Mucosa of stomach (tissue), 1 donor: ENCODE measurements around the gene SMOC1.

ENCODE experiments used
- H3K27me3 ChIP-seq: one replicate; pipeline ENCODE4 v1.7.0; 2013; ENCODE audit warnings: mild to moderate bottlenecking, low read length; ENCODE audit not compliant: control insufficient read depth, insufficient read depth
- H3K36me3 ChIP-seq: one replicate; pipeline ENCODE4 v1.7.0; 2013; ENCODE audit warnings: low read length; ENCODE audit not compliant: control insufficient read depth, insufficient read depth
- H3K4me1 ChIP-seq: one replicate; pipeline ENCODE4 v1.7.0; 2013; ENCODE audit warnings: mild to moderate bottlenecking, low read length; ENCODE audit not compliant: control insufficient read depth, insufficient read depth
- H3K4me3 ChIP-seq: one replicate; pipeline ENCODE4 v1.7.0; 2013; ENCODE audit warnings: low read length
- H3K9ac ChIP-seq: one replicate; pipeline ENCODE4 v1.7.0; 2013; ENCODE audit warnings: mild to moderate bottlenecking, low read length, moderate library complexity
- H3K9me3 ChIP-seq: one replicate; pipeline ENCODE4 v1.7.0; 2013; ENCODE audit warnings: mild to moderate bottlenecking, low read length, moderate library complexity; ENCODE audit not compliant: control insufficient read depth
- donor health status: Pancreatic carcinoma.

The SMOC1 gene

DNA sequence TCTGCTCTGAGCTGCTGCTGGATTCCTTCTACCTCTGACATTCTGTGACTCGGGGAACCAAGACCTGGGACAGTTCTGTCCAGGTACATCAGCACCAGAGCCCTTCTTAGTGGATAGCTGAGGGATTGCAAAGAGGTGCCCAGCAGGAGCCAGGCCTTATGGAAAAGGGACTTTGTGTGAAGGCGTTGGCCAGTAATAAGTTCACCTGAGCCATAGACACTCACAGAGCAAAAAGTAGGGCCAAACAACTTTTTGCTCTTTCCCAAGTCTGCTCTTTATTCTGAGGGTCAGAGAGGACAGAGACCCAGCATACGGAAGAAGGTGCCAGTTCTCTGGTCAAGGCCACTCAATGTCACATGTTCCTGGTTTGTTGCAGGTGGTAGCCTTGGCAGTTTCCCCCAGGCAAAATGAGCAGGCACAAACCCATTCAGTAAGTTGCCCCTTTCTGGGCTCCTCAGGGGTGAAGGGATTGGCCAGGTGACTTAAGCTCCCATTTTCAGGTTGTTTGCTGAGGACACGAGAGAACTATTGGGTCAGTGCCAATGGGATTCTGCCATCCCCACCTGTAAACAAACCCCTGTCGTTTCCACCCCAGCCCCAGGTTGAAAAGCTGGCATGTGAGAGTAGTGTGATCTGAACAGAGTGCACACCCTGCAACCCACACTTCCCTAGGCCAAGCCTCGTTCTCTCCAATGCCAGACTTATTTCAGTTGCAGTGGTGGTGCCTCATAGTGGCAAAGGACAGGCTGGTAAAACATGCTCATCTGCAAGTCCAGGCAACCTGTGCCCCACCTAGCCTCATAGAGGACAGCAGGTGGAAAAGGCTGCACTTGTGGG is 150.3 kb downstream of the SMOC1 start:
- Histone ChIP-seq H3K36me3 (no peaks in the 10 kb centered on the region), H3K4me3 (no peak overlapping the region), H3K9ac (no peak overlapping the region), H3K27me3 (no peaks in the 10 kb centered on the region), H3K4me1 (no peaks in the 10 kb centered on the region), H3K9me3 (no peaks in the 10 kb centered on the region)

DNA sequence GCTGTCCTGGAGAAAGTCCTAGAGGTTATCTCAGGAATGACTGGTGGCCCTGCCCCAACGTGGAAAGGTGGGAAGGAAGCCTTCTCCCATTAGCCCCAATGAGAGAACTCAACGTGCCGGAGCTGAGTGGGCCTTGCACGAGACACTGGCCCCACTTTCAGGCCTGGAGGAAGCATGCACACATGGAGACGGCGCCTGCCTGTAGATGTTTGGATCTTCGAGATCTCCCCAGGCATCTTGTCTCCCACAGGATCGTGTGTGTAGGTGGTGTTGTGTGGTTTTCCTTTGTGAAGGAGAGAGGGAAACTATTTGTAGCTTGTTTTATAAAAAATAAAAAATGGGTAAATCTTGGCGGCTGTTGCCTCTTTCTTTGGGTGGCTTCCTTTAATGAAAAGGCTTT is 152.8 kb downstream of the SMOC1 start:
- H3K36me3 ChIP-seq = no peaks in the 10 kb centered on the region
- H3K4me3 ChIP-seq = no peak overlapping the region
- H3K9me3 ChIP-seq = no peaks in the 10 kb centered on the region
- H3K4me1 ChIP-seq = no peaks in the 10 kb centered on the region
- no peak overlapping the region for H3K9ac ChIP-seq
- no peaks in the 10 kb centered on the region for H3K27me3 ChIP-seq

DNA sequence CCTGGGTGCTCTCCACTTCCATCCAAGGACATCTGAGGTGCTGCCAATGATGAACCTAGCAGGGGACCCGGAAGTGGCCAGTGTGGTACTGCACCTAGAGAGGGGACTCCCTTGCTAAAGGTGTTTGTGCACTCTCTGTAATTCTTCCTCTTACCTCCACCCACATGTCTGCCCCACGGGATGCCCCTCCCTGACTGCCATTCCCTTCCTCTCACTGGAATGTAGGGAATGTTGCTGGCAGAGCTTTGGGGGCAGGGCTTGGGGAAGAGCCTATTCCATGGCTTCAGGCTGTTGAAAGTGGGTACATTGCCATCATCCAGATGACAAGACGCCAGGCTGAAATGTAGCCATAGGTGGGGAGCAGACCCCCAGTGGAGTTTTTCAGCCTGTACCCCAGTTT is 153.2 kb downstream of the SMOC1 start:
- Histone ChIP-seq H3K4me1 (no peaks in the 10 kb centered on the region), H3K9ac (no peak overlapping the region), H3K9me3 (no peaks in the 10 kb centered on the region), H3K4me3 (no peak overlapping the region), H3K36me3 (no peaks in the 10 kb centered on the region), H3K27me3 (no peaks in the 10 kb centered on the region)

DNA sequence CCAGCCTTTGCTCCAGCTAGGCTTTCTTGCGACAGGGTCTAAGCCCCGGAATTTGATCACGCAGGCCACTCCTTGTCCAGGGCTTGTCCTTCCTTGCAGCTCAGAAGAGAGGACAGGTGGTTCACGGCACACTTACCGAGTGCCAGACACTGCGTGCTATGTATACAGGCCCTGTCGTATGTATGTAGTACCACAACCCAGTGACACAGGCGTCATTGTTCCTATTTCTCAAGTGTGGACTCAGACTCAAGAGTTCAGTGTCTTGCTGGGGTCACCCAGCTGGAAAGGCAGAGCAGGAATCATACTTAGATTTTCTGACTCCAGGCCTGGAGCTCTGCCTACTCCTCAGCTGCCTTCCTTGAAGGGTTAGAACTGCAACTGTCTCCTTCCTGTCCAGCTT is 153.9 kb downstream of the SMOC1 start:
- no peak overlapping the region for H3K9ac ChIP-seq
- no peaks in the 10 kb centered on the region for H3K9me3 ChIP-seq
- H3K27me3 ChIP-seq = no peaks in the 10 kb centered on the region
- no peak overlapping the region for H3K4me3 ChIP-seq
- no peaks in the 10 kb centered on the region for H3K4me1 ChIP-seq
- no peaks in the 10 kb centered on the region for H3K36me3 ChIP-seq

DNA sequence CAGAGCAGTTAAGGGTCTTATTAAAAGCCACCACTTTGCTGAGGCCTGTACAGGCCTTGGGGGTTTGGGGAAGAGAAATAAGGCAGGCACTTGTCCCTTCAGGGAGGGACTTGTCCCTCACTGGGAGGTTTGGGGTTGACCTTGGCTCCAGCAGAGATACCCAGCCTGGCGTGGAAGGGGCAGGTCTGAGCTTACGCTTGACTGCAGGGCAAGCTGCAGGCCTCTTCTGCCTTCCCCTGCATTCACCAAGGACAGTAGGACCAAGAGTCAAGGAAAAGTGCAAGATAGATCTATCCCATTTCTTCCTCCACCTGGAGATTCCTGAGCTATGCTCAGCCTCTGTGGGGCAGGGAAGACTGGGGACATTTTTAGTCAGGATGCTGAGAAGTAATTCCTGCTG is 154.3 kb downstream of the SMOC1 start:
- H3K27me3 ChIP-seq = no peaks in the 10 kb centered on the region

DNA sequence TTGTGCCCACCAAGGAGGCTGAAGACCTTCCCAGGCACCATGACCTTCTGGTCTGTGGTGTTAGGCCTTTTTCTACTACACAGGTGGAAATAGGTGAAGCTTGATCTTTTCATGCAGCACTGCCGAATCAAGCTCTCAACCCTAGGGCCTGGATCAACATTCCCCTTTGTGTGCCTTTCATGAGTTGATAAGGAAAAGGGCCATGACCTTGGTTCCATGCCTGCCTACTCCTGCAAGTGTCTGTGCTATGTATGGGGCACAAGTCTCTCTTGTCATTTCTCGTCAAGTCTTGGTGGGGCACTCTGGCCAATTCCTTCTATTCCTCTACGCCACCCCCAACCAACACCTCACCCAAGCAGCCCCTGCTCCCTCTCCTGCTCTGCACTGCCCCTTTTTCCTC is 155.0 kb downstream of the SMOC1 start:
- Histone ChIP-seq H3K9ac (no peak overlapping the region), H3K36me3 (no peaks in the 10 kb centered on the region), H3K9me3 (no peaks in the 10 kb centered on the region), H3K4me3 (no peak overlapping the region), H3K27me3 (no peaks in the 10 kb centered on the region), H3K4me1 (no peaks in the 10 kb centered on the region)

More for the DNA sequence above, 154.3 kb downstream of the SMOC1 start:
- H3K4me1 ChIP-seq = no peaks in the 10 kb centered on the region
- no peak overlapping the region for H3K4me3 ChIP-seq
- no peaks in the 10 kb centered on the region for H3K36me3 ChIP-seq
- H3K9me3 ChIP-seq = no peaks in the 10 kb centered on the region
- no peak overlapping the region for H3K9ac ChIP-seq

DNA sequence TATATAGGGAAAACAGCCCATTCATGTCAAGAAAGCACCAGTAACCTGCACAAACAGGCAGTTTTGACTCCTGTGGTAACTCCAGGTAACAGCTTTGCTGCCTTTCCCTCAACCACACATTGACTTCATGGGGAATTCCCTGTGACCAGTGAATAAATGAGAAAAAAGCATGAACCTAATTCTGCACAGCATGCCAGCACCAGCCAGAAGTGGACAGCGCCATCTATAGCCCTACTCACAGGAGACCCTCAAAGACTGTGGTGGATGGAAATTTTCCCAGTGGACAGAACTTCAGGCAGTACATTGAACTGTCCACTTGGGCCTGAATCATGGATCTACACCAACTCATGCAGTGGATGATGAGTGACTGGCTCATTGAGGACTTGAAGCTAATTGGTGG is 157.4 kb downstream of the SMOC1 start:
- Histone ChIP-seq H3K4me1 (no peaks in the 10 kb centered on the region), H3K9ac (no peak overlapping the region), H3K4me3 (no peak overlapping the region), H3K9me3 (no peaks in the 10 kb centered on the region), H3K36me3 (no peaks in the 10 kb centered on the region), H3K27me3 (no peaks in the 10 kb centered on the region)

DNA sequence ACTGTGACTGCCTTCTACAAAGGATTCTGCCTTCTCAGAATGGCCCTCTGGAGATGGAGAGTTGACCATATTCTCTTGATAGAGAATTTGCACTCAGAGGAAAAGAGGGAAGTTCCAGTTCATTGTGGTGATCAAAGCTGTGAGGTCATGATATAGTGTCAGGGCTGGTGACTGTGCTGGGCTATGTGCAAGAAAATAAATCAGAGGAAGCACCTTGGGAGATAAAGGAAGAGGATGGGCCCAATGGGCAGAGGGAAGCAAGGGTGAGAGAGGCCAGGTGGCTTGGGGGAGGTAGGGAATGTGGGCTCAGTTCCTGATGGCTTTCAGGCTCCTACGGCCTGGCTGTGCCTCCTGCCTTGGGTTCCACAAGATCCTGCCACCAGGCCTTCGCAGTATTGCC is 163.8 kb downstream of the SMOC1 start:
- no peaks in the 10 kb centered on the region for H3K36me3 ChIP-seq
- H3K9ac ChIP-seq = no peak overlapping the region
- H3K4me3 ChIP-seq = no peak overlapping the region
- peaks cover 16% of the 10 kb centered on the region for H3K4me1 ChIP-seq
- H3K27me3 ChIP-seq = peaks cover 3% of the 10 kb centered on the region
- no peaks in the 10 kb centered on the region for H3K9me3 ChIP-seq

DNA sequence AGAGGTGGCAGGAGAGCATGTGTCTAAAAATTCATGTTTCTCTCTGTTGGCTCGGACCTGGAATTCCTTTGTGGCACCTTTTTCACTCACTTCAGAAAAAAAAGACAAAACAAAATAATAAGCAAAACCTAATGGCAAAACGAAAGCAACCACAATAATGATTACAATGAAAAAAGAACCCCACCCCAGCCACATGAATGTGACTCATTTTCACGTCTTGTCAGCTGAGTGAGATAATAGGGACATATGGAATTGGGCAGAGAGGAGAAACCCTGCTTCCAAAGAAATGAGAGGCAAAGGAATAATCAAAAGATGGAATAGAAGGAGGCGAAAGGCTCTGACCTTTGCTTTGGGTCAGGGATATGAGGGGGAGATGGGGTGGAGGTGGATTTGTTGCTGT is 166.1 kb downstream of the SMOC1 start:
- no peak overlapping the region for H3K4me3 ChIP-seq
- H3K9me3 ChIP-seq = no peaks in the 10 kb centered on the region
- H3K27me3 ChIP-seq = peaks cover 3% of the 10 kb centered on the region
- H3K9ac ChIP-seq = no peak overlapping the region
- no peaks in the 10 kb centered on the region for H3K36me3 ChIP-seq
- peaks cover 16% of the 10 kb centered on the region for H3K4me1 ChIP-seq

DNA sequence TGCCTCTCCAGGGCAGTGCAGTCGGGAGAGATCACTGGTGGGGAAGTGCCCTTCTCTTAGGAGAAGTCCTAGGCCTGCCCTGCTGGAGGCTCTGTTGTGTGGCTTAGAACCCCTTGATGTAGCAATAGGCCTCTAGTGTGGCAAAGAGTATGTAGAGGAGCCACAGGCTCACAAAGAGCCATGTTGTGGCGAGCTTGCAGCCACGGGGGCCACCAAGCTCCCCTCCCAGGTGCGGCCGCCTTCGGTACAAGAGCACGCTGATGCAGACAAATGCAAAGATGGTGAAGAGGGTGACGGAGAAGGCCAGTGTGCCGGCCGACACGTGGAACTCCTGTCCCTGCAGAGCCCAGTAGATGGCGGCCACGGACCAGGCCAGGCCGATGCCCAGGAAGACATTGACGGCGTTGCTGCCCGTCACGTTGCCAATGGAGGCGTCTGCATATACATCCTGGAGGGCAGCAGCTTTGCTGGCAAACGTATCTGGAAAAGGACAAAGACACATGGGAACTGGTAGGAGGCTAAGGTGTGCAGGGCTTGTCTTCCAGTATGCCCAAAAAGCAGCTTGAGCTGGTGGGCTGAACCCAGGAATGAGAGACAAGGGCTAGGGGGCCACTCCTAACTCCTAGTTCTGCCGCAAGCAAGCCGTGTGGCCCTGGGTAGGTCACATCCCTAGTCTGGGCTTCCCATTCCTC is 166.8 kb downstream of the SMOC1 start:
- H3K4me3 ChIP-seq = no peak overlapping the region
- H3K9me3 ChIP-seq = no peaks in the 10 kb centered on the region
- peaks cover 3% of the 10 kb centered on the region for H3K27me3 ChIP-seq
- H3K4me1 ChIP-seq = peaks cover 16% of the 10 kb centered on the region
- H3K36me3 ChIP-seq = no peaks in the 10 kb centered on the region
- no peak overlapping the region for H3K9ac ChIP-seq

DNA sequence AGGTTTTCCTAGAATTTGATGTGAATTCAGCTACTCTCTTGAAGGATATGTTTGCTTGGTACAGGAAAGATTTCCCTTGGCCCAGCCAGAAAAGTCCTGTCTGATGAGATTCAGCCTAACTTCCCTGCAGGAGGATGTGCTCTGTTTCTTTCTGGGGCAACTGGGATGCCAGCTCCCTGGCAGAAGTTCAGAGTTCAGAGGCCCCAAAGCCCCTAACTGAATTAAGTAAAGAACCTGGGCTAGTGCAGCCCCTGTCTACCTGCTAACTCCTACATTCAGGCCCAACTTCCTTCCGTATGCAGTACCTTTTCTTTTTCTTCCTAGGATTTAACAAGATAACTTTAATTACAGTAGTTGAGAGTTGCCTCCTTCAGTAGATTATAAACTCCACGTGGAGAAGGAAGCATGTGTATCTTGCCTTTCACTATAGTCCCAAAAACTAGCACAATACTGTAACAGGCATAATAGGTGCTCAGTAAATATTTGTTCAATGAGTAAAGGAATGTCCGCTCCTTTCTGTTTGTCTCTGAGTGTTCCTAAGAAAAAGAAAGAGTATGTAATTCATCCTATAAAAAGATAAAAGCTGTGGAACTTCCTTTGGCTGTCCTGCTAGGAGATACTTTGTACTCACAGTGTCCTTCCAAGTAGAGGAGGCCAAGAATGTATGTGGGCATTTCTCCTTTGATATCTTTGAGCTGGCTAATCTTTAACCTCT is 168.5 kb downstream of the SMOC1 start:
- no peaks in the 10 kb centered on the region for H3K36me3 ChIP-seq
- H3K4me1 ChIP-seq = peaks cover 16% of the 10 kb centered on the region
- no peak overlapping the region for H3K4me3 ChIP-seq
- H3K9me3 ChIP-seq = no peaks in the 10 kb centered on the region
- no peak overlapping the region for H3K9ac ChIP-seq
- peaks cover 3% of the 10 kb centered on the region for H3K27me3 ChIP-seq

DNA sequence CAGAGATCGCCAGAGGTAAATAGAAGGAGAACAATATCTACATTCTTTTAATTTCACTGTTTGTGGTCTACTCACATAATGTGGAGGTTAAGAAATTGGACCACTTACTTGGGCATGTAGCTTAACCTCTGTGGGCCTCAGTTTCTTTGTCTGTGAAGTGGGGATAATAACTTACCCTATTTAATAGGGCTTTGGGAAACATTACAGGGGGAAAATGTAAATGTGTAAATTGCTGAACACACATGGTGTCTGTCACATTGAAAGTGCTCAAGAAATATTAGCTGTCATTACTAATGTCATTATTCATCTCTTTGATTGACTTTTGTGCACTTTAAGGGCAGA is 169.1 kb downstream of the SMOC1 start:
- H3K4me1 ChIP-seq = peaks cover 16% of the 10 kb centered on the region
- no peak overlapping the region for H3K9ac ChIP-seq
- H3K36me3 ChIP-seq = no peaks in the 10 kb centered on the region
- H3K4me3 ChIP-seq = no peak overlapping the region
- H3K9me3 ChIP-seq = no peaks in the 10 kb centered on the region
- no peaks in the 10 kb centered on the region for H3K27me3 ChIP-seq
